Pancreas (tissue), 10 donors: ENCODE data around the gene ANAPC15. TPM values are rescaled to one million over a fixed set of nuclear protein-coding genes. Genes with fewer than 3 reads are reported as not detected.

Experiments
- ATAC-seq, 4 donors: fragments of 200-7000 bp; cut with Tn5 transposase; one replicate each; pipeline versions ENCODE4 v1.8.0 to v1.9.1; 2020; ENCODE audit warnings: mild to moderate bottlenecking in 4 of 4, moderate library complexity in 4 of 4
- DNase-seq, 6 donors: peaks; one replicate each; pipeline ENCODE4 v3.0.0-alpha.2; 2020
- FAIRE-seq: peaks from 2 replicates; lab custom pipeline; 2012; peaks lifted over from hg19 to GRCh38; lab: Jason Lieb, UNC
- H3K27ac ChIP-seq, 4 donors: fragments of 200-600 bp; sonication (generic); 1 replicate in 3 of 4; 2 replicates in 1 of 4; pipeline versions ENCODE4 v1.5.0 to v1.8.0; 2020
- H3K27me3 ChIP-seq, 4 donors: fragments of 200-600 bp; one replicate each; pipeline ENCODE4 v1.8.0; 2021
- H3K36me3 ChIP-seq, 3 donors: fragments of 200-600 bp; sonication (generic) in 1 of 3; one replicate each; pipeline versions ENCODE4 v1.5.0 to v1.8.0; 2020 to 2021
- H3K4me1 ChIP-seq, 3 donors: fragments of 200-600 bp; one replicate each; pipeline ENCODE4 v1.8.0; 2021
- H3K4me3 ChIP-seq, 4 donors: fragments of 200-600 bp; sonication (generic) in 2 of 4; one replicate each; pipeline versions ENCODE4 v1.5.0 to v1.8.0; 2020 to 2021
- H3K9me3 ChIP-seq, 4 donors: fragments of 200-600 bp; one replicate each; pipeline ENCODE4 v1.8.0; 2021
- CTCF ChIP-seq, 4 donors: fragments of 200-600 bp; sonication (generic) in 3 of 4; IDR thresholded peaks; one replicate each; pipeline versions ENCODE4 v1.5.0 to v1.8.0; 2021; ENCODE audit warnings: antibody characterized with exemption in 4 of 4
- WGBS, 2 donors: extraction: QIAGEN DNeasy Blood & Tissue Kit; methylation state at CpG; one replicate each; pipeline ENCODE4 v1.1.7; 2013; 5-methylcytosine and 5-hydroxymethylcytosine counted together
- intact Hi-C, 3 donors: fragments of 100-400 bp; cut with DNase I; formaldehyde crosslinking; loops; one replicate each; pipeline versions ENCODE4 v1.11.1 to v1.14.2; 2022
- polyA plus RNA-seq, 2 donors: library from polyadenylated mRNA; stranded (reverse); fragments of 200-250 nt; gene quantifications; one replicate each; pipeline ENCODE4 v1.2.3, GENCODE V29; 2013
- total RNA-seq, 6 donors: library from RNA; stranded (reverse); fragmentation: NEBNext Ultra II Directional in 4 of 6; extraction: Animal tissue kit (Norgen Biotek cat#: 25700) in 4 of 6; gene quantifications; one replicate each; pipeline versions ENCODE4 v1.2.1 to v1.2.4, GENCODE V29; 2021 to 2023
- donor health status: healthy with polysubstance abuse.
- donor health status: DM: no; HTN: no; CAD: no; lungs with moderate emphysema.
- donor health status: DM: no; HTN: no; CAD: no.
- donor health status: control.
- donor health status: control.
- donor health status: Bipolar disorder and iron deficiency.
- donor health status: DM: yes; HTN: yes; CAD: no.
- donor health status: DM: no; HTN: no; CAD: no.
- donor health status: DM: no; HTN: no; CAD: no.
- donor health status: DM: yes; HTN: yes; CAD: no.

ANAPC15 gene
- total and polyA plus RNA-seq, 8 donors = 6.7 to 35.0 (median 15.5) TPM

GRCh38 chr11:72125956-72126355, 13.5 kb upstream of the ANAPC15 start:
- Histone ChIP-seq H3K4me1 (no peaks in the 10 kb centered on the region), H3K27me3 (no peaks in the 10 kb centered on the region), H3K27ac (no peak overlapping the region), H3K4me3 (no peak overlapping the region), H3K36me3 (no peaks in the 10 kb centered on the region), H3K9me3 (no peaks in the 10 kb centered on the region)
- no peak for ATAC-seq
- FAIRE-seq = no peak
- WGBS, 2 donors = 50 to 54% methylated on average over 1 of the region's 1 CpG
- no peak for DNase-seq
- TF ChIP-seq CTCF (IDR thresholded peaks at IDR 0.05) = no peak
- intact Hi-C loops = no loop called here

- 92% methylated on average over 6 of the region's 6 CpGs for WGBS, 2 donors
- Histone ChIP-seq H3K9me3 (no peaks in the 10 kb centered on the region), H3K36me3 (no peaks in the 10 kb centered on the region), H3K4me1 (no peaks in the 10 kb centered on the region), H3K27me3 (no peaks in the 10 kb centered on the region), H3K4me3 (no peak overlapping the region), H3K27ac (no peak overlapping the region)
- intact Hi-C loops = no loop called here
- TF ChIP-seq CTCF (IDR thresholded peaks at IDR 0.05) = no peak
- ATAC-seq (no peak), DNase-seq (no peak), FAIRE-seq (no peak)
Observed at GRCh38 chr11:72124046-72124445, 11.6 kb upstream of the ANAPC15 start.

DNA sequence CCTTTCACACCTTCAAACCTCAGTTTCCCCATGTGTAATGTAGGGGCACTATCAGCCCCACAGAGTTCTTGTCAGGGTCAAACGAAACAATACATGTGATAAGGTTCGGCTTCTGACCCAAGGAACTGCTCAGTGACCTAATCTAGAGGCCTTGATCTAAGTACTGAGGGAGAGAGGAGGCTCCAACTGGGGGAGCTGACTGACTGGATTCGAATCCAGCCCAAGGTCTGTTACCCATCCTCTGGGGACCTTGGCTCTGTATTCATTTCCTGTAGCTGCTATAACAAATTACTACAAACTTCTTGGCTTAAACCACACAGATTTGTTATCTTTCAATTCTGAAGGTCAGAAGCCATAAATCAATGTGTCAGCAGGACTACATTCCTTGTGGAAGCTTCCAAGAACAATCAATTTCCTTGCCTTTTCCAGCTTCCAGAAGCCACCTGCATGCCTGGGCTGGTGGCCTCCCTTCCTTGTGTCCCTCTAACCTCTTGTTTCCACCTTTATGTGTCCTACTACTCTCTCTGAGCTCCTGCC, 10.7 kb upstream of the ANAPC15 start:
- ATAC-seq (peak in 2 of 4 donors; percentile 17 to 28), DNase-seq (no peak), FAIRE-seq (no peak)
- Histone ChIP-seq H3K27me3 (no peaks in the 10 kb centered on the region), H3K4me1 (no peaks in the 10 kb centered on the region), H3K9me3 (no peaks in the 10 kb centered on the region), H3K36me3 (no peaks in the 10 kb centered on the region), H3K27ac (no peak overlapping the region), H3K4me3 (no peak overlapping the region)
- WGBS, 2 donors = 34 to 43% methylated on average over 3 of the region's 3 CpGs
- no peak for TF ChIP-seq CTCF (IDR thresholded peaks at IDR 0.05)
- intact Hi-C loops = no loop called here

DNA sequence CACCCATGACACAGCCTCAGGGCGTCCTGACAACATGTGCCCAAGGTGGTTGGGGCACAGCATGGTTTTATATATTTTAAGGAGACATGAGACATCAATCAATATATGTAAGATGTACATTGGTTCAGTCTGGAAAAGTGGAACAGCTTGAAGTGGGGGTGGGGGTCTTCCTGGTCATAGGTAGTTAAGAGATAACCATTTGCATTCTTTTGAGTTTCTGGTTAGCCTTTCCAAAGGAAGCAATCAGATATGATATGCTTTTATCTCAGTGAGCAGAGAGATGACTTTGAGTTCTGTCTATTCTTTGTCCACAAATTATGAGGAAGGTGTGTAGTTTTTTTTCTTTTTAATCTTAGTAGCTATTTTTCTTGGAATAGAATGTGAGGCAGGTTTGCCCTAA, 10.1 kb upstream of the ANAPC15 start:
- WGBS, 2 donors = 81 to 85% methylated on average over 1 of the region's 1 CpG
- no peak for DNase-seq
- intact Hi-C loops = no loop called here

More for the DNA sequence above, 10.1 kb upstream of the ANAPC15 start:
- no peak for FAIRE-seq
- Histone ChIP-seq H3K27ac (no peak overlapping the region), H3K36me3 (no peaks in the 10 kb centered on the region), H3K4me1 (no peaks in the 10 kb centered on the region), H3K9me3 (no peaks in the 10 kb centered on the region), H3K4me3 (no peak overlapping the region), H3K27me3 (no peaks in the 10 kb centered on the region)
- no peak for ATAC-seq
- TF ChIP-seq CTCF (IDR thresholded peaks at IDR 0.05) = no peak
